Stimulated activated naive CD4-positive, alpha-beta T cell treated with Interleukin-2 at 50 U/mL for 16 hours (primary cell): ENCODE results near the gene FLYWCH1.

Source experiments
- DNase-seq: peaks from one replicate; lab custom pipeline; 2025; lab: John Stamatoyannopoulos, UW

FLYWCH1 gene

DNA sequence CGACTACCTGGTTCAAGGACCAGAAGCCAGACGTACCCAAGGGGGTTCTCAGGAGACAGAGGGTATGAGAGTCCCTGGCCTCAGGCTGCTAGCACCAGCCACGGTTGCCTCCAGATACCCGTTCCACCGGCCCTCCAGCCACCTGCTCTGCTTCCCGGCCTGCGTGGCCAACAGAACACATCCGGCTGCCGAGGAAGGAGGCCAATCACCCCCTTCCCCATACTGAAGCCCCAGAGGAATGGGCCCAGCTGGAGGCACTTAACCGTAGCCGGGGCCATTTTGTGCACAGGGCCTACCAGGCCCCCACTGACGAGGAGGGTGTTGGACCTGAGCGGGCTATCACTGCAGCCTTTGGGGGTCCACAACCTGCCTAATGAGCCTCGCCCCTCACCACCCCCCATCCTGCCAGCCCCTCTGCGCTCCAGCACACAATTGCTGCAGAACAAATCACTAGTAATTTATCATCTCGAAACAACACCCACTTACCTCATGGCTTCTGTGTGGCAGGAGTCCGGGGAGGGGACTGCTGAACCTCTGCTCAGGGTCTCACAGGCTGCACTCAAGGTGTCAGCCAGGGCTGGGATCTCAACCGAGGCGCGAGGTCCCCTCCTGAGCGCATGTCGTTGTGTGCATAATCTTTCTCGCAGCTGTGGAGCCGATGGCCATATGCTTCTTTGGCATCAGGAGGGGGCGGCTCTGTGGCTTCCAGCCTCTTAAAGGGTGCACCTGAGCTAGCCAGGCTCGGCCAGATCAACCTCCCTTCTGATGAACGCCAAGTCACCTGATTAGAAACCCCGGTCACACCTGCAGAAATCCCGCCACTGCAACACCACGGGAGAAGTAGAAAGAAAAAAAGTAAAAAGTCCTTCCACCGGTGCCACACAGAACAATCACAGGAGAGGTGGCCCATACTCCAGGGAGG is 42.2 kb downstream of the FLYWCH1 start:
- DNase-seq, result no peak

GRCh38 chr16:2954656-2955381 is 43.1 kb downstream of the FLYWCH1 start:
- no peak for DNase-seq

DNA sequence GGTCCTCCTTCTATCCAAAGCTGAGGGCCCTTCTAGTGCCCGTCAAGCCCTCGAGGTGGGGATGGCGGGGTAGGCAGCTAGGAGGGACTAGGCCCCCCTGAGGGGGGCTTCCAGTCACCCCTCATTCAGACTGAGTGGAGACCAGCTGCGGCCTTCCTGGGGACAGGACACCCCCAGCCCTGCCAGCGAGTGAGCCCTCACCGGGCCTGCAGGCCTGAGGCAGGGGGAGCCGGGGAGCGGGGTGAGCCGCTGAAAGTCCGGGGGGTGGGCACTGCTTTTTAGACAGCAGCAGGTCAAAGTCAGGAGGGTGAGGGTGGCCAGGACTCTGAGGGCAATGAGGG is 43.7 kb downstream of the FLYWCH1 start:
- DNase-seq, result no peak

- no peak for DNase-seq
Observed at GRCh38 chr16:2955779-2956578, 44.2 kb downstream of the FLYWCH1 start.

GRCh38 chr16:2956579-2956956 is 44.8 kb downstream of the FLYWCH1 start:
- DNase-seq, result no peak

DNA sequence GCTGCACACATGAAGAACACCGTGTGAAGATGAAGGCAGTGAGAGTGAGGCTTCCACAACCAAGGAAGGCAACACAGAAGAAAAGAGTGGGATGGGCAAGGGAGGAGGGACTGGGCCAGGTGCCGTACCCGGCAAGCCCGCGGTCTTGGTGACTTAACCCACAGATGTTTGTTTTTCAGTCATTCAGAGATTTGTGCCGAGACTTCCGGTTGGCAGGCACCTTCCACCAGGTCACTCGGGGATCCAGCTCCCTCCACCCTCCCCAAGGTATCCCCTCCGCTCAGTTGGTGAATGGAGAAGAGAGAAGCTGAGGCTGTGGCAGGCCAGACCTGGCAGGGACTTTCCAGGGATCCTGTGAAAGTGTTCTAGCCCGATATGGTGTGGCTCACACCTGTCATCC is 47.5 kb downstream of the FLYWCH1 start:
- DNase-seq, result no peak

GRCh38 chr16:2960183-2961010 is 48.7 kb downstream of the FLYWCH1 start:
- no peak for DNase-seq

- DNase-seq, result no peak
Observed at GRCh38 chr16:2962334-2963073, 50.8 kb downstream of the FLYWCH1 start.

- DNase-seq, result no peak
Observed at GRCh38 chr16:2963074-2963722, 51.5 kb downstream of the FLYWCH1 start.

- DNase-seq, result peak; percentile 31
Observed at GRCh38 chr16:2963723-2964474, 52.2 kb downstream of the FLYWCH1 start, which contains the start of gene KREMEN2. KREMEN2 (plus strand) TSS chr16:2964275; CDS start chr16:2964521, 246 bp downstream.

GRCh38 chr16:2964475-2965336 is 53.0 kb downstream of the FLYWCH1 start:
- peak; percentile 66 for DNase-seq

DNA sequence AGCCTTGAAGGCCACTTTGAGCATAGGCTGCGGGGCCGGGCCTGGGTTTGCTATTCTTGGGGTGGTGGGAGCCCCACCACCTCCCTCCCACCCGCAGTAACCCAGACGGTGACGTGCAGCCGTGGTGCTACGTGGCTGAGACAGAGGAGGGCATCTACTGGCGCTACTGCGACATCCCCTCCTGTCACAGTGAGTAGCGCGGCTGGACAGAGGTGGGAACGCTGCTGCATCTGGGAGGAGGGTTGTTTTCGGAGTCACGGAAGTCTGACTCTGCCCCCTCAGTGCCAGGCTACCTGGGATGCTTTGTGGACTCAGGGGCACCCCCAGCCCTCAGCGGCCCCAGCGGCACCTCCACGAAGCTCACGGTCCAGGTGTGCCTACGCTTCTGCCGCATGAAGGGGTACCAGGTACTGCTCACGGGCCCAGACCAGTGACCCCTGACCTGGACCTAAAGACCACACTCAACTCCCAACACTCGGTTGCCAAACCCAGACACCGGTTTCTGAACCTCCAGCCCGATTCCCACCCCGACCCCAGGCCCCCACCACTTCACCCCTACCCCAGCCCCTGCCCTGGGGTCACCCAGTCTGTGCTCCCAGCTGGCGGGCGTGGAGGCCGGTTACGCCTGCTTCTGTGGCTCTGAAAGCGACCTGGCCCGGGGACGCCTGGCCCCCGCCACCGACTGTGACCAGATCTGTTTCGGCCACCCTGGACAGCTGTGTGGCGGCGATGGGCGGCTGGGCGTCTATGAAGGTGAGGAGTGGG is 54.5 kb downstream of the FLYWCH1 start:
- DNase-seq, result no peak

DNA sequence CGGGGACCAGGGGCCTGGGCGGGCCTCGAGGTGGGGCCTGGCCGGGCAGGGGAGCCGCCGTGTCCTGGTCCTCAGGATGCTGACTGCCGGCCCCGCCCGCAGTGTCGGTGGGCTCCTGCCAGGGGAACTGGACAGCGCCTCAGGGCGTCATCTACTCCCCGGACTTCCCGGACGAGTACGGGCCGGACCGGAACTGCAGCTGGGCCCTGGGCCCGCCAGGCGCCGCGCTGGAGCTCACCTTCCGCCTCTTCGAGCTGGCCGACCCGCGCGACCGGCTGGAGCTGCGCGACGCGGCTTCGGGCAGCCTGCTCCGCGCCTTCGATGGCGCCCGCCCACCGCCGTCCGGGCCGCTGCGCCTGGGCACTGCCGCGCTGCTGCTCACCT is 55.1 kb downstream of the FLYWCH1 start:
- no peak for DNase-seq

DNA sequence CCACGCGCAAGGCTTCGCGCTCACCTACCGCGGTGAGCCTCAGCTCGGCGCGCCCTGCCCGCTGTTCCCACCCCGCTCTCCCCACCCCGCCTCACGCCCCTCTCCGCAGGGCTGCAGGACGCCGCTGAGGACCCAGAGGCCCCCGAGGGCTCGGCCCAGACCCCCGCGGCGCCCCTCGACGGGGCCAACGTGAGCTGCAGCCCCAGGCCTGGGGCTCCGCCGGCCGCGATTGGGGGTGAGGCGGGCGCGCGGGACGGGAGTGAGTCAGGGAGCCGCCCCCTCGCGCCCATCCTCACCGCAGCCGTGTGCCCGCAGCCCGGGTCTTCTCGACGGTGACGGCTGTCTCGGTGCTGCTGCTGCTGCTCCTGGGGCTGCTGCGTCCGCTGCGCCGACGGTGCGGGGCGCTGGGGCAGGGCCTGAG is 55.5 kb downstream of the FLYWCH1 start:
- DNase-seq, result no peak

- no peak for DNase-seq
Observed at GRCh38 chr16:2967721-2968161, 56.0 kb downstream of the FLYWCH1 start.

- DNase-seq, result no peak
Observed at GRCh38 chr16:2968368-2968737, 56.6 kb downstream of the FLYWCH1 start.

GRCh38 chr16:2968738-2969544 is 57.2 kb downstream of the FLYWCH1 start, which contains the start of gene PAQR4:
PAQR4 (plus strand) TSS chr16:2969348; CDS start chr16:2969675, 327 bp downstream.
- DNase-seq, result peak; percentile 66
